CD14-positive monocyte (primary cell): ENCODE measurements around the gene RNASEH2A. TPM values are rescaled to one million over a fixed set of nuclear protein-coding genes. Genes with fewer than 3 reads are reported as not detected.

Source experiments
- DNase-seq, 3 donors: peaks; one replicate each; pipeline ENCODE4 v3.0.0-alpha.2; 2011 to 2022
- H2AFZ ChIP-seq: 2 replicates; pipeline ENCODE4 v1.6.0; 2012; ENCODE audit warnings: mild to moderate bottlenecking, low read depth, low read length, inconsistent platforms; ENCODE audit not compliant: insufficient read depth, poor library complexity, severe bottlenecking
- H3K27ac ChIP-seq, 2 donors: 1 replicate in 1 of 2; 2 replicates in 1 of 2; pipeline ENCODE4 v1.5.1; 2012 to 2013; ENCODE audit warnings: low read length in 2 of 2, control low read depth in 1 of 2, inconsistent platforms in 1 of 2, low read depth in 1 of 2, mild to moderate bottlenecking in 1 of 2
- H3K27me3 ChIP-seq, 2 donors: one replicate each; pipeline versions ENCODE4 v1.6.0 to v1.6.1; 2011 to 2013; ENCODE audit warnings: low read length in 2 of 2; ENCODE audit not compliant: control insufficient read depth in 2 of 2, insufficient read depth in 2 of 2
- H3K36me3 ChIP-seq, 2 donors: replicated peaks in 1 of 2; 1 replicate in 1 of 2; 2 replicates in 1 of 2; pipeline versions ENCODE4 v1.5.1 to v1.6.1; 2012 to 2013; ENCODE audit warnings: low read length in 2 of 2, control low read depth in 1 of 2, inconsistent platforms in 1 of 2, mild to moderate bottlenecking in 1 of 2; ENCODE audit not compliant: insufficient read depth in 2 of 2, control insufficient read depth in 1 of 2
- H3K4me1 ChIP-seq, 2 donors: 1 replicate in 1 of 2; 2 replicates in 1 of 2; pipeline versions ENCODE4 v1.5.1 to v1.6.1; 2012 to 2013; ENCODE audit warnings: low read length in 2 of 2, control low read depth in 1 of 2, inconsistent platforms in 1 of 2, mild to moderate bottlenecking in 1 of 2, moderate library complexity in 1 of 2; ENCODE audit not compliant: insufficient read depth in 2 of 2, control insufficient read depth in 1 of 2
- H3K4me2 ChIP-seq: replicated peaks from 2 replicates; pipeline ENCODE3; 2012; ENCODE audit warnings: low read length, moderate library complexity, mild to moderate bottlenecking; ENCODE audit not compliant: poor library complexity, severe bottlenecking; ENCODE audit errors: extremely low read depth
- H3K4me3 ChIP-seq, 3 experiments: fragments of 200-600 bp in 1 of 3; sonication (generic) in 1 of 3; replicated peaks in 1 of 3; 1 replicate in 2 of 3; 2 replicates in 1 of 3; pipeline ENCODE4 v1.5.1; 2011 to 2013; ENCODE audit warnings: low read length in 3 of 3, mild to moderate bottlenecking in 3 of 3, control low read depth in 2 of 3, low read depth in 2 of 3, inconsistent platforms in 1 of 3, moderate library complexity in 1 of 3
- H3K79me2 ChIP-seq: 2 replicates; pipeline ENCODE4 v1.6.0; 2012; ENCODE audit warnings: mild to moderate bottlenecking, control low read depth, inconsistent platforms, low read length, moderate library complexity; ENCODE audit not compliant: insufficient read depth
- H3K9ac ChIP-seq: 2 replicates; pipeline ENCODE4 v1.6.0; 2017; ENCODE audit warnings: low read length, mild to moderate bottlenecking; ENCODE audit not compliant: insufficient read depth, poor library complexity, severe bottlenecking
- H3K9me3 ChIP-seq, 2 donors: replicated peaks in 1 of 2; 1 replicate in 1 of 2; 2 replicates in 1 of 2; pipeline versions ENCODE4 v1.5.1 to v1.6.1; 2012 to 2013; ENCODE audit warnings: low read length in 2 of 2, control low read depth in 1 of 2; ENCODE audit not compliant: control insufficient read depth in 1 of 2, insufficient read depth in 1 of 2
- H4K20me1 ChIP-seq: 2 replicates; pipeline ENCODE4 v1.6.0; 2012; ENCODE audit warnings: mild to moderate bottlenecking, low read length, control low read depth, moderate library complexity; ENCODE audit not compliant: insufficient read depth
- H3K27ac Mint-ChIP-seq, 7 donors: one replicate each; pipeline ENCODE4 v1.8.0; 2020; ENCODE audit warnings: mild to moderate bottlenecking in 7 of 7, mixed read lengths in 7 of 7, moderate library complexity in 6 of 7, inconsistent platforms in 2 of 7
- H3K27me3 Mint-ChIP-seq, 3 donors: one replicate each; pipeline ENCODE4 v1.8.0; 2021 to 2022; ENCODE audit warnings: low read depth in 3 of 3, mild to moderate bottlenecking in 3 of 3, mixed read lengths in 3 of 3, moderate library complexity in 3 of 3, inconsistent platforms in 1 of 3
- H3K36me3 Mint-ChIP-seq, 2 donors: one replicate each; pipeline ENCODE4 v1.8.0; 2020; ENCODE audit warnings: mixed read lengths in 2 of 2, inconsistent platforms in 1 of 2, mild to moderate bottlenecking in 1 of 2
- H3K4me1 Mint-ChIP-seq: one replicate; pipeline ENCODE4 v1.8.0; 2020; ENCODE audit warnings: mild to moderate bottlenecking, mixed read lengths
- H3K4me3 Mint-ChIP-seq, 2 donors: one replicate each; pipeline ENCODE4 v1.8.0; 2020; ENCODE audit warnings: mild to moderate bottlenecking in 2 of 2, mixed read lengths in 2 of 2, moderate library complexity in 1 of 2
- H3K9me3 Mint-ChIP-seq, 7 donors: one replicate each; pipeline ENCODE4 v1.8.0; 2020 to 2022; ENCODE audit warnings: mixed read lengths in 7 of 7, mild to moderate bottlenecking in 6 of 7, moderate library complexity in 6 of 7, inconsistent platforms in 2 of 7
- CTCF ChIP-seq: fragments of 200-600 bp; IDR thresholded peaks from one replicate; pipeline ENCODE4 v1.8.0; 2022; ENCODE audit warnings: antibody characterized with exemption, mild to moderate bottlenecking
- WGBS: methylation state at CpG from one replicate; pipeline ENCODE4 v1.1.5; 2013; ENCODE audit warnings: missing lambda C conversion rate; ENCODE audit not compliant: insufficient coverage; 5-methylcytosine and 5-hydroxymethylcytosine counted together
- intact Hi-C, 2 donors: fragments of 100-400 bp; cut with micrococcal nuclease; formaldehyde crosslinking; loops; one replicate each; pipeline versions ENCODE4 v1.15.0 to v1.15.1; 2023
- polyA plus RNA-seq, 3 donors: library from polyadenylated mRNA; depleted of rRNA in 1 of 3; unstranded in 2 of 3; stranded (reverse) in 1 of 3; fragments of 300-500 nt in 2 of 3; fragments of >200 nt in 1 of 3; fragmentation: Illumina TruSeq in 2 of 3; gene quantifications; 1 replicate in 2 of 3; 2 replicates in 1 of 3; pipeline ENCODE4 v1.2.3, GENCODE V29; 2012 to 2021

Gene RNASEH2A
- polyA plus RNA-seq, 3 donors = 8.7 to 21.5 (median 15.2) TPM

GRCh38 chr19:12847159-12848139, 41.1 kb downstream of the RNASEH2A start:
- Mint-ChIP-seq H3K36me3 (no peaks in the 10 kb centered on the region), H3K4me1 (peaks cover 9% of the 10 kb centered on the region), H3K4me3 (peak overlapping the region; percentile 45 to 81), H3K9me3 (peaks cover 0 to 2% (median 0%) of the 10 kb centered on the region in 7 donors), H3K27ac (peak overlapping the region in 4 of 7 donors; percentile 13 to 78 (median 55)), H3K27me3 (peaks cover 30 to 53% (median 32%) of the 10 kb centered on the region in 3 donors)
- peak overlapping the region in 1 of 3 experiments; percentile 42 for H3K4me3 ChIP-seq
- no peak overlapping the region for H3K27ac ChIP-seq
- no peaks in the 10 kb centered on the region for H3K9me3 ChIP-seq
- H3K4me2 ChIP-seq = peak overlapping the region; percentile 57
- DNase-seq = peak; percentile 84 to 94 (median 86)
- peaks cover 11 to 12% of the 10 kb centered on the region in 2 donors for H3K4me1 ChIP-seq
- intact Hi-C loops = loop anchor here (2.0 to 5.0 kb wide), 4 partner anchors 50 to 85 kb away; no protein-coding TSS in a partner anchor
- peaks cover 0 to 25% of the 10 kb centered on the region in 2 donors for H3K27me3 ChIP-seq
- WGBS = 12% methylated on average over 63 of the region's 69 CpGs
- no peaks in the 10 kb centered on the region for H4K20me1 ChIP-seq
- H3K36me3 ChIP-seq = no peaks in the 10 kb centered on the region
- peak; percentile 99 for TF ChIP-seq CTCF
- peak overlapping the region; percentile 80 for H2AFZ ChIP-seq
- no peak overlapping the region for H3K9ac ChIP-seq
- H3K79me2 ChIP-seq = no peaks in the 10 kb centered on the region

- Histone ChIP-seq H2AFZ (no peak overlapping the region), H3K9me3 (peaks cover 0 to 9% of the 10 kb centered on the region in 2 donors), H3K4me3 (no peak overlapping the region), H3K27ac (no peak overlapping the region), H3K9ac (no peak overlapping the region), H3K27me3 (no peaks in the 10 kb centered on the region), H3K79me2 (no peaks in the 10 kb centered on the region), H3K4me2 (no peak overlapping the region), H3K36me3 (no peaks in the 10 kb centered on the region), H4K20me1 (no peaks in the 10 kb centered on the region), H3K4me1 (no peaks in the 10 kb centered on the region)
- TF ChIP-seq CTCF = no peak
- H3K36me3 Mint-ChIP-seq = no peaks in the 10 kb centered on the region
- no peak for DNase-seq
- H3K27ac Mint-ChIP-seq = no peak overlapping the region
- intact Hi-C loops = no loop called here
- peaks cover 0 to 15% (median 7%) of the 10 kb centered on the region in 7 donors for H3K9me3 Mint-ChIP-seq
- no CpG with 5 or more reads among the region's 1 CpG for WGBS
- H3K4me3 Mint-ChIP-seq = no peak overlapping the region
- H3K4me1 Mint-ChIP-seq = no peaks in the 10 kb centered on the region
- peaks cover 4 to 10% (median 9%) of the 10 kb centered on the region in 3 donors for H3K27me3 Mint-ChIP-seq
Observed at GRCh38 chr19:12856653-12857052, 50.3 kb downstream of the RNASEH2A start.
